Muscle layer of duodenum (tissue), 2 donors: Measurements from ENCODE around the gene KMT5B.

Experiments used
- H3K27ac ChIP-seq: one replicate; pipeline ENCODE4 v1.7.0; 2013; ENCODE audit warnings: mild to moderate bottlenecking, low read length
- H3K27me3 ChIP-seq: one replicate; pipeline ENCODE4 v1.7.0; 2013; ENCODE audit warnings: low read depth, mild to moderate bottlenecking, control low read depth, low read length
- H3K36me3 ChIP-seq, 2 donors: one replicate each; pipeline ENCODE4 v1.7.0; 2013; ENCODE audit warnings: low read length in 2 of 2, control low read depth in 1 of 2, mild to moderate bottlenecking in 1 of 2; ENCODE audit not compliant: insufficient read depth in 2 of 2, control insufficient read depth in 1 of 2
- H3K4me1 ChIP-seq, 2 donors: one replicate each; pipeline ENCODE4 v1.7.0; 2013; ENCODE audit warnings: low read length in 2 of 2, mild to moderate bottlenecking in 2 of 2, control low read depth in 1 of 2, moderate library complexity in 1 of 2; ENCODE audit not compliant: insufficient read depth in 2 of 2, control insufficient read depth in 1 of 2
- H3K4me3 ChIP-seq, 2 donors: one replicate each; pipeline ENCODE4 v1.7.0; 2013; ENCODE audit warnings: low read length in 2 of 2, low read depth in 1 of 2, mild to moderate bottlenecking in 1 of 2
- H3K9me3 ChIP-seq, 2 donors: one replicate each; pipeline ENCODE4 v1.7.0; 2013; ENCODE audit warnings: low read length in 2 of 2, control low read depth in 1 of 2, mild to moderate bottlenecking in 1 of 2; ENCODE audit not compliant: control insufficient read depth in 1 of 2
- donor health status: healthy.

Gene KMT5B

GRCh38 chr11:68213135-68213515 lies at the start of gene KMT5B:
Gene KMT5B, minus strand, starts transcription at chr11:68213296. Its CDS starts 23,220 bp downstream, at chr11:68190076.
- peak within 1 kb of the TSS; percentile 79 to 98 for H3K4me3 ChIP-seq
- H3K36me3 ChIP-seq = no peaks in the 10 kb centered on the region
- peaks cover 22 to 40% of the 10 kb centered on the region in 2 donors for H3K4me1 ChIP-seq
- H3K9me3 ChIP-seq = no peaks in the 10 kb centered on the region
- no peaks in the 10 kb centered on the region for H3K27me3 ChIP-seq
- H3K27ac ChIP-seq = peak within 1 kb of the TSS; percentile 80

- H3K4me1 ChIP-seq = peaks cover 2 to 17% of the 10 kb centered on the region in 2 donors
- H3K9me3 ChIP-seq = no peaks in the 10 kb centered on the region
- no peaks in the 10 kb centered on the region for H3K27me3 ChIP-seq
- H3K4me3 ChIP-seq = no peak overlapping the region
- H3K27ac ChIP-seq = no peak overlapping the region
- peaks cover 29 to 64% of the 10 kb centered on the region in 2 donors for H3K36me3 ChIP-seq
Measured at GRCh38 chr11:68262544-68262827, 49.4 kb upstream of the KMT5B start.

GRCh38 chr11:68261749-68262543 lies 48.9 kb upstream of the KMT5B start:
- Histone ChIP-seq H3K36me3 (peaks cover 24 to 59% of the 10 kb centered on the region in 2 donors), H3K27me3 (no peaks in the 10 kb centered on the region), H3K9me3 (no peaks in the 10 kb centered on the region), H3K27ac (no peak overlapping the region), H3K4me1 (peaks cover 4 to 15% of the 10 kb centered on the region in 2 donors), H3K4me3 (no peak overlapping the region)

DNA sequence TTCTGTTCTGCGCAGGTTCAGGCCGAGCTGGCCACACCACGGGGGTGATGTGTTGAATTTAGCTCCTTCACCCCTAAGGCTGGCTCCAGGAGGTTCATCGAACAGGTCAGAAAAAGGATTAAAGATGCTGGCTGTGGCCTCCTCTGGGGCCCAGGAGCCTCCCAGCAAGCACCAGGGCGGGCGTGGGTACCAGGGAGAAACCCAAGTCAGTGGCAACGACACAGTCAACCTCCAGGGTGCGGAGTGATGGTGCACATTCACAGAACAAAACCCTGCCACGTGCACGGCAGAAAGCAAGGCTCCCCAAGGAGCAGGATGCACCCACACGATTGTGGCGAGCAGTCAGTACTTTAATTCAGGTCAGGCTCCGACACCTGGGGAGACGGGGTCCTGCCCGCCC lies 47.9 kb upstream of the KMT5B start:
- peaks cover 19 to 49% of the 10 kb centered on the region in 2 donors for H3K36me3 ChIP-seq
- H3K4me3 ChIP-seq = no peak overlapping the region
- no peaks in the 10 kb centered on the region for H3K27me3 ChIP-seq
- no peaks in the 10 kb centered on the region for H3K9me3 ChIP-seq
- H3K27ac ChIP-seq = no peak overlapping the region
- peaks cover 4 to 18% of the 10 kb centered on the region in 2 donors for H3K4me1 ChIP-seq

GRCh38 chr11:68260484-68260883 lies 47.4 kb upstream of the KMT5B start:
- H3K9me3 ChIP-seq = no peaks in the 10 kb centered on the region
- H3K4me1 ChIP-seq = peaks cover 4 to 15% of the 10 kb centered on the region in 2 donors
- no peak overlapping the region for H3K27ac ChIP-seq
- H3K4me3 ChIP-seq = no peak overlapping the region
- H3K27me3 ChIP-seq = no peaks in the 10 kb centered on the region
- peaks cover 19 to 45% of the 10 kb centered on the region in 2 donors for H3K36me3 ChIP-seq

DNA sequence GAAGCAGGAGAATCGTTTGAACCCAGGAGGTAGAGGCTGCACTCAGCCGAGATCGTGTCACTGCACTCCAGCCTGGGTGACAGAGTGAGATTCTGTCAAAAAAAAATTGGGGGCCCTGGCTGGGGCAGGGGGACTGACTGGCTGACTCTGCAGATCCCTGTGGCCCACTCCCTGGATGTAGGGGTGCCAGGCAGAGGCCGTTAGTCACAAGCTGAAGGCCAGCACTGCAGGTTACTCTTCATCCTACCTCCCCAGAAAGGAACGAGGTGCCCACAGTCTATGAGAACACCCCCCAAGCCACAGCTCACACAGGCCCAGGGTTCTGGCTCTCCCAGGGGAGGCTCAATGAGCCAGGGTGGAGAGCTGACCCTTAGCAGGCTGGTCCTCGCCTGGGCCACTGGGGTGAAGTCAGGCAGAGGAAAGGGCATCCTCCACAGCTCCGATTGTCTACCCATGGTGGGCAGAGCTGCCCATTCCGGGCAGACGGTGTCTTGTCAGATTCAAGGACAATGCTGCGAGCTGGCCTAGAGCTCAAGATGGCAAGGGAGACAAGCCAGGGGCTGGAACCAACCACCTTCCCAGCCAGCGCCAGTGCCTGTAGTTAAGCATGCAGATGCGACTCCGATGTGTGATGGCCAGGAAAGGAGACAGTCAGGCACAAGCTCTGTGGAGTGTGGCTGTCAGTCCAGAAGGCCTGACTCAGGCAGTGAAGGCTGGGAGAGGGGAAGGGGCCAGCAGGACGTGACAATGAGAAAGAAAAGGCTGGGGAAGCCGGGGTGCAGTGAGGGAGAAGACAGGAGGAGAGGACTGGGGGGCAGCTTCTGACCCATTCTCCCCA lies 46.2 kb upstream of the KMT5B start:
- Histone ChIP-seq H3K27ac (no peak overlapping the region), H3K9me3 (no peaks in the 10 kb centered on the region), H3K4me1 (peaks cover 4 to 14% of the 10 kb centered on the region in 2 donors), H3K27me3 (no peaks in the 10 kb centered on the region), H3K36me3 (peaks cover 15 to 36% of the 10 kb centered on the region in 2 donors), H3K4me3 (no peak overlapping the region)

DNA sequence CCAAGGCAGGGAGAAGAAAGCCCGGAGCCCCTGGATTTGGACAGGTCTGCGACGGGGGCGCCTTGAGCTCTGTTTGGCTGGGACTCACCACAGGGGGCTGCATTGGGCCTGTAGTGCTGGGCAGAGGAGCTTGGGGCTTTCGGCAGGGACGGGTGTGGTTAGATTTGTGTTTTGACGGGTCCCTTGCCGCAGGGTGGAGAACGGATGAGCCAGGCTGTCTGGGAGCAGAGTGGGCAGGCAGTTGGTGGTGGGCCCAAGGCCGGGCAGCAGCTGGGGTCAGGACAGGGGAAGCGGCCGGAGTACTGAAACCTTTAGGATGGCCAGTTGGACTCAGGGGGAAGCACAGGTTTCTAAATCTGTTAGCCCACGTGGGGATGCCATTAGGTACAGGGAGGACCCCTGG lies 45.3 kb upstream of the KMT5B start:
- Histone ChIP-seq H3K4me1 (peaks cover 4 to 14% of the 10 kb centered on the region in 2 donors), H3K9me3 (no peaks in the 10 kb centered on the region), H3K27ac (no peak overlapping the region), H3K36me3 (peaks cover 14 to 29% of the 10 kb centered on the region in 2 donors), H3K27me3 (no peaks in the 10 kb centered on the region), H3K4me3 (no peak overlapping the region)

DNA sequence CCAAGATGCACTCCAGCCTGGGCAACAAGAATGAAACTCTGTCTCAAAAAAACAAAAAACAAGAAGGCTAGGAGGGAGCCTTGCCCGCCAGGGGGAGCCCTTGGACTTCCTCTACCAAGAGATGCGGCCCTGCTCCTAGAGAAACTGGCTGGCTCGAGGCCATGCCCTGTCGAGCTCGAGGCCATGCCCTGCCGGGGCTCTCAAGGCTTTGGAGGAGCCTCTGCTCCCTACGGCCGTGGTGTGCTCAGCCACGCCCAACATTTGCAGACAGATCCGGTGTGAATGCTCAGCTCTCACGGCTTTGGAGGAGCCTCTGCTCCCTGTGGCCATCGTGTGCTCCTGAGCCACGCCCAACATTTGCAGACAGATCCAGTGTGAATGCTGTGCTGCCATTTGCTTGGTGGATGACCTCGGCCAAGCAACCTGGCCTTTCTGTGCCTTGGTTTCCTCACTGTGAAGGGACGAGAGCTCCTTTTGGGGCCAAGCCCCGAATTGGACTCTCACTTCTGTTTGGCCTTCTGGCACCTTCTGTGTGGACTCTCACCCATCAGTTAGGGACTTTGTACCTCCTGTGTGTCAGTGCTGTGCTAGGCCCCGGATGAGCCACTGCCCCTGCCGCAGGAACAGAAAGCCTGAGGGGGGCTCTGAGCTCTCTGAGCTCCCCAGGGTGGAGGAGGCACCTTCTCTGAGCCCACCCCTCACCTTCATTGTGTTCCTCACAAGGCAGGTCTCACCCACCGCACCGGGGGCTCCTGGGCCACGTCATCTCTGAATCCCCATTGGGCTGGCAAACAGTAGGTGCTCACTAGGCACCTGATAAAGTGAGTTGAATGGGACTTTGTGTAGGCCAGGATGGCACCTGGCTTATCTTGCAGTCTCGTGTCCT lies 44.6 kb upstream of the KMT5B start:
- Histone ChIP-seq H3K4me3 (peak overlapping the region; percentile 40 to 41), H3K36me3 (peaks cover 8 to 22% of the 10 kb centered on the region in 2 donors), H3K4me1 (peaks cover 4 to 14% of the 10 kb centered on the region in 2 donors), H3K27ac (no peak overlapping the region), H3K27me3 (no peaks in the 10 kb centered on the region), H3K9me3 (no peaks in the 10 kb centered on the region)

- Histone ChIP-seq H3K27me3 (no peaks in the 10 kb centered on the region), H3K4me3 (no peak overlapping the region), H3K4me1 (peaks cover 4 to 14% of the 10 kb centered on the region in 2 donors), H3K9me3 (peaks cover 0 to 2% of the 10 kb centered on the region in 2 donors), H3K27ac (no peak overlapping the region), H3K36me3 (peaks cover 0 to 8% of the 10 kb centered on the region in 2 donors)
Measured at GRCh38 chr11:68256331-68256741, 43.2 kb upstream of the KMT5B start.

- peaks cover 4 to 14% of the 10 kb centered on the region in 2 donors for H3K4me1 ChIP-seq
- no peaks in the 10 kb centered on the region for H3K27me3 ChIP-seq
- H3K4me3 ChIP-seq = no peak overlapping the region
- no peak overlapping the region for H3K27ac ChIP-seq
- H3K9me3 ChIP-seq = peaks cover 0 to 2% of the 10 kb centered on the region in 2 donors
- peaks cover 0 to under 1% of the 10 kb centered on the region in 2 donors for H3K36me3 ChIP-seq
Measured at GRCh38 chr11:68255526-68255925, 42.4 kb upstream of the KMT5B start.

- Histone ChIP-seq H3K27me3 (no peaks in the 10 kb centered on the region), H3K4me1 (peaks cover 4 to 14% of the 10 kb centered on the region in 2 donors), H3K27ac (no peak overlapping the region), H3K4me3 (no peak overlapping the region), H3K9me3 (peaks cover 0 to 2% of the 10 kb centered on the region in 2 donors), H3K36me3 (no peaks in the 10 kb centered on the region)
Measured at GRCh38 chr11:68254421-68254820, 41.3 kb upstream of the KMT5B start.
